ENCODE data around the gene KANSL1. TPM values are rescaled to one million over a fixed set of nuclear protein-coding genes. Genes with fewer than 3 reads are reported as not detected.

KANSL1 gene
- total and polyA plus RNA-seq, 10 of the 15 experiments (the other 5 are each of a cell fraction or from before 2014, with no cell fraction given) = 4.7 to 60.6 (median 28.0) TPM

GRCh38 chr17:46212634-46213435 lies 19.6 kb upstream of the KANSL1 start (continued):
- TF ChIP-seq SKIL (IDR thresholded peaks at IDR 0.05; ENCODE audit: low read depth, poor library complexity, severe bottlenecking) (peak; percentile 54), IKZF1 (conservative IDR thresholded peaks at IDR 0.05) (no peak), MLLT1 (IDR thresholded peaks at IDR 0.05) (0 out of 2 replicates have a peak, but pooled peaks have one; percentile 19), ZNF384 (IDR thresholded peaks at IDR 0.05; ENCODE audit: borderline replicate concordance, low read depth, low read length) (peak; percentile 88), E4F1 (IDR thresholded peaks at IDR 0.05; ENCODE audit: borderline replicate concordance, partially characterized antibody) (no peak), ATF7 (IDR thresholded peaks at IDR 0.05; ENCODE audit: low read depth) (no peak), RAD21 (IDR thresholded peaks at IDR 0.05; ENCODE audit: insufficient read depth, low read depth, low read length) (peak; percentile 91), FOXM1 (IDR thresholded peaks at IDR 0.05; ENCODE audit: low read depth, low read length) (peak; percentile 51; the same call in 1 of the 2 replicates)
- TF ChIP-seq, protein P1, sequence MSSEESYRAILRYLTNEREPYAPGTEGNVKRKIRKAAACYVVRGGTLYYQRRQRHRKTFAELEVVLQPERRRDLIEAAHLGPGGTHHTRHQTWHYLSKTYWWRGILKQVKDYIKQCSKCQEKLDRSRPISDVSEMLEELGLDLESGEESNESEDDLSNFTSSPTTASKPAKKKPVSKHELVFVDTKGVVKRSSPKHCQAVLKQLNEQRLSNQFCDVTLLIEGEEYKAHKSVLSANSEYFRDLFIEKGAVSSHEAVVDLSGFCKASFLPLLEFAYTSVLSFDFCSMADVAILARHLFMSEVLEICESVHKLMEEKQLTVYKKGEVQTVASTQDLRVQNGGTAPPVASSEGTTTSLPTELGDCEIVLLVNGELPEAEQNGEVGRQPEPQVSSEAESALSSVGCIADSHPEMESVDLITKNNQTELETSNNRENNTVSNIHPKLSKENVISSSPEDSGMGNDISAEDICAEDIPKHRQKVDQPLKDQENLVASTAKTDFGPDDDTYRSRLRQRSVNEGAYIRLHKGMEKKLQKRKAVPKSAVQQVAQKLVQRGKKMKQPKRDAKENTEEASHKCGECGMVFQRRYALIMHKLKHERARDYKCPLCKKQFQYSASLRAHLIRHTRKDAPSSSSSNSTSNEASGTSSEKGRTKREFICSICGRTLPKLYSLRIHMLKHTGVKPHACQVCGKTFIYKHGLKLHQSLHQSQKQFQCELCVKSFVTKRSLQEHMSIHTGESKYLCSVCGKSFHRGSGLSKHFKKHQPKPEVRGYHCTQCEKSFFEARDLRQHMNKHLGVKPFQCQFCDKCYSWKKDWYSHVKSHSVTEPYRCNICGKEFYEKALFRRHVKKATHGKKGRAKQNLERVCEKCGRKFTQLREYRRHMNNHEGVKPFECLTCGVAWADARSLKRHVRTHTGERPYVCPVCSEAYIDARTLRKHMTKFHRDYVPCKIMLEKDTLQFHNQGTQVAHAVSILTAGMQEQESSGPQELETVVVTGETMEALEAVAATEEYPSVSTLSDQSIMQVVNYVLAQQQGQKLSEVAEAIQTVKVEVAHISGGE (CRISPR knock-in tag; IDR thresholded peaks at IDR 0.05) = no peak
